Tibial nerve (tissue), 4 donors: ENCODE measurements around the gene PCDHB12. TPM values are rescaled to one million over a fixed set of nuclear protein-coding genes. Genes with fewer than 3 reads are reported as not detected.
"Not testable (repeated sequence)": the region's sequence is repeated elsewhere in the genome, so short reads cannot be mapped to it uniquely, and the experiment has no call there.

Experiments
- DNase-seq, 2 donors: peaks; one replicate each; pipeline ENCODE4 v3.0.0-alpha.2; 2019; ENCODE audit warnings: low spot score in 2 of 2
- H3K27ac ChIP-seq, 4 donors: fragments of 200-600 bp; sonication (generic) in 3 of 4; one replicate each; pipeline ENCODE4 v1.5.1; 2017 to 2019; ENCODE audit warnings: mild to moderate bottlenecking in 1 of 4
- H3K27me3 ChIP-seq, 2 donors: fragments of 200-600 bp; sonication (generic) in 1 of 2; one replicate each; pipeline versions ENCODE4 v1.5.1 to v1.6.0; 2017 to 2019
- H3K36me3 ChIP-seq, 3 donors: fragments of 200-600 bp; sonication (generic); one replicate each; pipeline ENCODE4 v1.5.1; 2018 to 2019
- H3K4me1 ChIP-seq, 4 donors: fragments of 200-600 bp; sonication (generic) in 3 of 4; one replicate each; pipeline ENCODE4 v1.5.1; 2017 to 2019
- H3K4me3 ChIP-seq, 4 donors: fragments of 200-600 bp; sonication (generic) in 3 of 4; one replicate each; pipeline ENCODE4 v1.5.1; 2017 to 2019; ENCODE audit warnings: mild to moderate bottlenecking in 1 of 4, moderate library complexity in 1 of 4
- H3K9me3 ChIP-seq, 4 donors: fragments of 200-600 bp; sonication (generic) in 3 of 4; one replicate each; pipeline ENCODE4 v1.5.1; 2017 to 2019
- CTCF ChIP-seq, 5 experiments: fragments of 200-600 bp in 3 of 5; fragments of 450-650 bp in 2 of 5; sonication (generic) in 3 of 5; IDR thresholded peaks; one replicate each; pipeline ENCODE4 v1.5.1; 2016 to 2019; ENCODE audit warnings: antibody characterized with exemption in 5 of 5, mild to moderate bottlenecking in 3 of 5, moderate library complexity in 2 of 5
- EP300 ChIP-seq, 2 donors: sonication (generic); formaldehyde crosslinking; IDR thresholded peaks; one replicate each; pipeline ENCODE4 v1.6.1; 2017; ENCODE audit warnings: antibody characterized with exemption in 2 of 2, mild to moderate bottlenecking in 1 of 2
- POLR2A ChIP-seq, 2 donors: fragments of 450-650 bp; IDR thresholded peaks; one replicate each; pipeline ENCODE4 v1.6.1; 2017; ENCODE audit warnings: antibody characterized with exemption in 2 of 2, mild to moderate bottlenecking in 2 of 2, moderate library complexity in 2 of 2
- WGBS, 2 donors: methylation state at CpG; one replicate each; pipeline ENCODE4 v1.1.5; 2018; 5-methylcytosine and 5-hydroxymethylcytosine counted together
- total RNA-seq, 4 donors: library from RNA; depleted of rRNA; stranded (reverse); fragments of >200 nt; gene quantifications; one replicate each; pipeline ENCODE4 v1.1.0, GENCODE V29; 2016

PCDHB12 gene
- total RNA-seq, 4 donors from 2014 or later = 5.7 to 12.6 (median 12.2) TPM

- no peaks in the 10 kb centered on the region for H3K36me3 ChIP-seq
- DNase-seq = no peak
- H3K27ac ChIP-seq = no peak within 1 kb of the TSS
- TF ChIP-seq EP300 (IDR thresholded peaks at IDR 0.05) (no peak), CTCF (IDR thresholded peaks at IDR 0.05) (peak in 2 of 5 experiments; percentile 8 to 24), POLR2A (IDR thresholded peaks at IDR 0.05) (no peak)
- H3K9me3 ChIP-seq = peaks cover 0 to 94% (median 33%) of the 10 kb centered on the region in 4 donors
- H3K27me3 ChIP-seq = no peaks in the 10 kb centered on the region
- H3K4me1 ChIP-seq = no peaks in the 10 kb centered on the region
- H3K4me3 ChIP-seq = no peak within 1 kb of the TSS
- 9 to 10% methylated on average over 8 to 10 of the region's 10 CpGs for whole genome bisulfite sequencing, 2 donors
These were observed 16.3 kb upstream of the PCDHB12 start, which contains the start of gene PCDHB10 for GRCh38 chr5:141192110-141192725. TSS of gene PCDHB10 (plus strand) at chr5:141192353. CDS start at chr5:141192553, 200 bp downstream.

DNA sequence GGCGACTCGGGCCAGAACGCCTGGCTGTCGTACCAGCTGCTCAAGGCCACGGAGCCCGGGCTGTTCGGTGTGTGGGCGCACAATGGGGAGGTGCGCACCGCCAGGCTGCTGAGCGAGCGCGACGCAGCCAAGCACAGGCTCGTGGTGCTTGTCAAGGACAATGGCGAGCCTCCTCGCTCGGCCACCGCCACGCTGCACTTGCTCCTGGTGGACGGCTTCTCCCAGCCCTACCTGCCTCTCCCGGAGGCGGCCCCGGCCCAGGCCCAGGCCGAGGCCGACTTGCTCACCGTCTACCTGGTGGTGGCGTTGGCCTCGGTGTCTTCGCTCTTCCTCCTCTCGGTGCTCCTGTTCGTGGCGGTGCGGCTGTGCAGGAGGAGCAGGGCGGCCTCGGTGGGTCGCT lies 14.2 kb upstream of the PCDHB12 start:
- WGBS, 2 donors = 32 to 47% methylated on average over 17 to 27 of the region's 37 CpGs
- H3K27ac ChIP-seq, H3K36me3 ChIP-seq, H3K4me1 ChIP-seq, H3K4me3 ChIP-seq, DNase-seq, H3K27me3 ChIP-seq: not testable (repeated sequence)
- H3K9me3 ChIP-seq = peaks cover 0 to 95% (median 37%) of the 10 kb centered on the region in 4 donors

- Histone ChIP-seq H3K36me3 (no peaks in the 10 kb centered on the region), H3K9me3 (peaks cover 0 to 94% (median 36%) of the 10 kb centered on the region in 4 donors), H3K4me1 (no peaks in the 10 kb centered on the region), H3K27ac (no peak overlapping the region), H3K27me3 (no peaks in the 10 kb centered on the region), H3K4me3 (no peak overlapping the region)
- DNase-seq = no peak
- 52 to 59% methylated on average over 3 of the region's 3 CpGs for WGBS, 2 donors
- no peak for TF ChIP-seq CTCF (IDR thresholded peaks at IDR 0.05)
- TF ChIP-seq POLR2A (IDR thresholded peaks at IDR 0.05) = no peak
- no peak for TF ChIP-seq EP300 (IDR thresholded peaks at IDR 0.05)
These were observed 12.2 kb upstream of the PCDHB12 start for GRCh38 chr5:141196363-141196762.

- H3K4me3 ChIP-seq = peak within 1 kb of the TSS in 1 of 4 donors; percentile 27
- WGBS, 2 donors = 43 to 50% methylated on average over 21 of the region's 21 CpGs
- no peaks in the 10 kb centered on the region for H3K4me1 ChIP-seq
- DNase-seq = no peak
- peaks cover 0 to 96% (median 39%) of the 10 kb centered on the region in 4 donors for H3K9me3 ChIP-seq
- H3K27ac ChIP-seq = no peak within 1 kb of the TSS
- TF ChIP-seq POLR2A (IDR thresholded peaks at IDR 0.05) = no peak
- no peak for TF ChIP-seq CTCF (IDR thresholded peaks at IDR 0.05)
- no peak for TF ChIP-seq EP300 (IDR thresholded peaks at IDR 0.05)
- H3K27me3 ChIP-seq = no peaks in the 10 kb centered on the region
- no peaks in the 10 kb centered on the region for H3K36me3 ChIP-seq
These were observed 8.9 kb upstream of the PCDHB12 start, which contains the start of gene PCDHB11 for GRCh38 chr5:141199359-141200235. TSS of gene PCDHB11 (plus strand) at chr5:141199627. CDS start at chr5:141199775, 148 bp downstream.

GRCh38 chr5:141201126-141201525 lies 7.4 kb upstream of the PCDHB12 start:
- DNase-seq, H3K4me3 ChIP-seq, H3K4me1 ChIP-seq, H3K27ac ChIP-seq, H3K36me3 ChIP-seq, H3K27me3 ChIP-seq: not testable (repeated sequence)
- peaks cover 0 to 96% (median 37%) of the 10 kb centered on the region in 4 donors for H3K9me3 ChIP-seq
- WGBS, 2 donors = 41 to 50% methylated on average over 10 to 30 of the region's 38 CpGs

DNA sequence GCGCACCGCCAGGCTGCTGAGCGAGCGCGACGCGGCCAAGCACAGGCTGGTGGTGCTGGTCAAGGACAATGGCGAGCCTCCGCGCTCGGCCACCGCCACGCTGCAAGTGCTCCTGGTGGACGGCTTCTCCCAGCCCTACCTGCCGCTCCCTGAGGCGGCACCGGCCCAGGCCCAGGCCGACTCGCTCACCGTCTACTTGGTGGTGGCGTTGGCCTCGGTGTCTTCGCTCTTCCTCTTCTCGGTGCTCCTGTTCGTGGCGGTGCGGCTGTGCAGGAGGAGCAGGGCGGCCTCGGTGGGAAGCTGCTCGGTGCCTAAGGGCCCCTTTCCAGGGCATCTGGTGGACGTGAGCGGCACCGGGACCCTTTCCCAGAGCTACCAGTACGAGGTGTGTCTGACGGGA lies 6.9 kb upstream of the PCDHB12 start:
- not testable (repeated sequence) for H3K27ac ChIP-seq, H3K36me3 ChIP-seq, H3K4me1 ChIP-seq, H3K4me3 ChIP-seq, DNase-seq, H3K27me3 ChIP-seq
- 43 to 46% methylated on average over 17 to 21 of the region's 35 CpGs for WGBS, 2 donors
- H3K9me3 ChIP-seq = peaks cover 0 to 95% (median 37%) of the 10 kb centered on the region in 4 donors

GRCh38 chr5:141210281-141210680 lies 1.8 kb downstream of the PCDHB12 start:
- not testable (repeated sequence) for H3K27me3 ChIP-seq, H3K27ac ChIP-seq, H3K4me1 ChIP-seq, H3K4me3 ChIP-seq, DNase-seq
- H3K9me3 ChIP-seq = peaks cover 0 to 96% (median 38%) of the 10 kb centered on the region in 4 donors
- WGBS, 2 donors = 39 to 65% methylated on average over 12 to 16 of the region's 39 CpGs
- peaks cover 0 to 14% (median 0%) of the 10 kb centered on the region in 3 donors for H3K36me3 ChIP-seq

GRCh38 chr5:141210849-141211248 lies 2.3 kb downstream of the PCDHB12 start:
- H3K4me3 ChIP-seq, DNase-seq, H3K4me1 ChIP-seq, H3K27ac ChIP-seq, H3K27me3 ChIP-seq: not testable (repeated sequence)
- WGBS, 2 donors = 37 to 40% methylated on average over 15 to 16 of the region's 27 CpGs
- Histone ChIP-seq H3K9me3 (peaks cover 0 to 95% (median 37%) of the 10 kb centered on the region in 4 donors), H3K36me3 (peaks cover 0 to 14% (median 0%) of the 10 kb centered on the region in 3 donors)
